CD4-positive, alpha-beta T cell treated with Interleukin-15 for 1 hour (primary cell): ENCODE results near the gene CLEC7A.

Experiments
- DNase-seq: peaks from one replicate; pipeline ENCODE4 v3.0.0-alpha.2; 2020

CLEC7A gene

DNA sequence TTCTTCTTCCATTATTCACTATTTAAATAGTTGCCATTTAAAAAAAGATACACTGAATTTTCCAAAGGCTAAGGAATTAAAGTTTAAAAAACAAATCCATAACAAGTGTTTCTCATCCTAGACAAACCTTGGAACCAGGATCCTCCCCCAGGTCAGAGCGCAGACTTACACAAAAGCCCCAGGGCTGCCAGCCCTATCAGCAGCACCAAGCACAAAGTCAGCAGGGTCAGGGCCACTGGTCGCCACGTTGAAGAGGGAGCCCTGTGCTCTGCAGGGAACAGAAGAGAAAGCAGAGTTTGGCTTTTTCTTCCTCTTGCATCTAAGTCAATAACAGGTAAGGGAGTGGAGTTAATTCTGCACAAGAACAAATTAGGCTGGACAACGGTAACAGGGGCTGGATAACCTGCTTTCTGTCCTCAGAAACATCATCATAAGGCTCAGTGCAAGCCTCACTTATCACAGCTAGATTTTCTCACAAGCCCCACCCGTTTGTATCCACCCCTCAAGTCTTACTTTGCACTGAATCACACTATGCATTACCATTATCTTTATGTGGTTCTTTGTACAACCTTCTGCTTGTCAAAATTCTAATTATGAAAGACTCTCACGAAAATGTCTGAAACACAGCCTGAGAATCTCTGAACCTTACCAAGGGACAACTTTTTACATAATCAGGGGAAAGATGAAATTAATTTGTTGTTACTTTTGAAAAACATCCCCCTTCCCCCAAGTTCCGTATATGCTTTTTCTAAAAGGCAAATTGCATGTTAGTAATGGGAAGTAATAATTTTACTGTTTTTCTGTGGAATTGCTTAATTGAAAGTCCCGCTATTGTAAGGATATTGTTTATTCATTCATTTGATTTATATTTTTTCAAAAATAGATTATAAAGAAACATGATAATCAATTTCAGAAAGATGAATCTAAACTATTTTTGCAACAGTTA is 40.8 kb downstream of the CLEC7A start:
- no peak for DNase-seq

DNA sequence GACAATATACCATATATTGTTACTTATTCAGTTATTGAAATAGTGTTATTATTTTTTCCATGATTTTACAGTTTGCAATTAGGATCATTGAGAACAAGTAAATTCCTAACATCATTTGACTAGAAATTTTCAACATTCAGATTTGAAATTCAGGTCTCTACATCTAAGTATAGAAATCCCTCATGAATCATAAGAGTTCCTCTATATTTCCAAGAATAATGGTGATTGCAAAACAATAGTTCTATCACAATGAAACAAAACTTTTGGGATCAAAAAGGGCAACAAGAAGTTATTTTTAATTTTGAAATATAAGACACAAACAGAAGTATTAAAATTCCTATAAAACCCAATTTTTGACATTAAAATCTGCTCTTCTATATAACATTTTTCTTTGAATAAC is 42.0 kb downstream of the CLEC7A start:
- DNase-seq, result no peak

DNA sequence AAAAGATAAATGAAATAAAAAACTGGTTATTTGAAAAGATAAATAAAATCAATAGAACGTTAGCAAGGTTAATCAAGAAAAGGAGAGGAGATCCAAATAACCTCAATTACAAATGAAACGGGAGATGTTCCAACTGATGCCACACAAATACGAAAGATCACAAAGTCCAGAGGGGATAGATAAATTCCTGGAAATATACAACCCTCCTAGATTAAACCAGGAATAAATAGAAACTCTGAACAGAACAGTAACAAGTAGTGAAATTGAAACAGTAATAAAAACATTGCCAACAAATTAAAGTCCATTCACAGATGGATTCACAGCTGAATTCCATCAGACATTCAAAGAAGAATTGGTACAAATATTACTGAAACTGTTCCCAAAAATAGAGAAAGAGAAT is 43.6 kb downstream of the CLEC7A start:
- no peak for DNase-seq

DNA sequence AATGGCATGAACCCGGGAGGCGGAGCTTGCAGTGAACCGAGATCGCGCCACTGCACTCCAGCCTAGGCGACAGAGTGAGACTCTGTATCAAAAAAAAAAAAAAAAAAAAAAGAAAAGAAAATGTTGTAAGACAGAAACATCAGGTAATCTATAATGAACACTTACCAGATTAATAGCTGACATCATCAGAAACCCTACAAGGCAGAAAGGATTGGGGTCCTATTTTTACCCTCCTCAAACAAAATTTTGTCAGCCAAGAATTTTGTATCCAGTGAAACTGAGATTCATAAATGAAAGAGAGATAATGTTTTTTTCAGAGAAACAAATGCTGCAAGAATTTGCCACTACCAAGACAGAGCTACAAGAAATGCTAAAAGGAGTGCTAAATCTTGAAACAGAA is 45.3 kb downstream of the CLEC7A start:
- no peak for DNase-seq

DNA sequence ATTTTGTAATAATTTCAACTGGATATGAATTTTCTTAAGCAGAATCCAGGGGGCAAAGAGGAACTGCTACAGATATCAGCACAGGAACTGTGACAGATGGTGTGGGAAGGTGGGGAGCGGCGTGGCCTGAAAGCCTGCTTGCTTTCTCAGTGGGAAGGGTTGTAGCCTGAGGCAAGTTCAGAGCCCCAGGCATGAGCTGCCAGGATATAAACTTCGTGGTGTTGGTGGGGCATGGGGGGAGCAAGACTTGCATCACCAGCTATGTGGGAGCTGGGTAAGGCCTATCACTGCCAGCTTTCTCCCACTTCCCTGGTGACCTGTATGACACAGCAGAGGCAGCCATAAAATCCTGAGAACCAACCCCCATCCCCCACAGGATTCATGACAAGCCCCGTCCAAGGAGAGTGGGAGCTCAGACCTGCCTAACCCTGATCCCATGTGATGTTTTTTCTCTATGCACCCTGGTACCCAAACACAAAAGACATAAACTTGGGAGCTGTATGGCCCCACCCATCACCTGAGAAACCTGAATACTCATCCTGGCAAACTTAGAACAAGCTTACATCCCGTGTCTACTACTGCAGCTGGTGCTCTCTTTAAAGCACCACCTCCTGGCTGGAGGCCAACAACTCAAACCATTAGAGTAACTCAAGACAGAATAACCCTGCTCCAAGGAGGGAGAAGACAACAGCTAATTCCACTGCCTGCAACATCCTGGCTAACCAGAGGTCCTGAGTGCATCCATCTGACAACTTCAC is 47.7 kb downstream of the CLEC7A start:
- DNase-seq, result no peak

DNA sequence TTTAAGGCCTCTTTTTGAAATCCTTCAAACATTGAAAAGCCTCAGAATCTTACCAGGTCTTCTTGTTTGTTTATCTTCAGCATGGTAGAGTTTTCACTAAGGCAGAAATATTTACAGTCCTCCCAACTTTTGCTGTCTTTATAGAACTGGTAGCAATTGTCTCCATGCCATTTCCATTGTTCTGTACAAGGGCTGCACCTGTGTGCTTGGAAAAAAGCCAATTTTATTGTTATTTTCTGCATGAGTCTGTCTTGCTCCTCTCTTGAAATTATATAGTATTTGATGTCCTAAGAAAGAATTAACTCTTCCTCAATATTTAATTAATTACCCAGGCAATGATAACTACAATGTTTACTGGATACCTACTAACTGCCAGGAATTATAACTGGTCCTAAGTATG is 54.5 kb downstream of the CLEC7A start:
- no peak for DNase-seq

DNA sequence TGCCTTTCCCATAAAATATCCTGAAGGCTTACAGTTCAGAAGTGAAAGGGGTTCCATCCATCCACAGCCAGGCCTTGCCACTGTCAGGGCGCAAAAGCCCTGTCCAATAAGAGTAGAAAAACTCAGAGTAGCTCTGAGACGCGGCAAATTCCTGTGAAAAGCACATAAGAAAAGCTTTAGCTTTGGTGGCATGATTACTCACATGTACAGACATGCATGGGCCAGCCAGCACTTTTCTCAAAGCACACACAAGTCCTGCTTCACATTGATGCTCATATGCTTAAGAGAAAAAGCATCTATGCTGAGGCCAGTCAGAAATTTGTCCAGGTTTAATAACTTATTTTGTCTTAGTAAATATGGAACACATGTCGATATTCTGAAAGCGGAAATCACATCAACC is 56.7 kb downstream of the CLEC7A start:
- no peak for DNase-seq

DNA sequence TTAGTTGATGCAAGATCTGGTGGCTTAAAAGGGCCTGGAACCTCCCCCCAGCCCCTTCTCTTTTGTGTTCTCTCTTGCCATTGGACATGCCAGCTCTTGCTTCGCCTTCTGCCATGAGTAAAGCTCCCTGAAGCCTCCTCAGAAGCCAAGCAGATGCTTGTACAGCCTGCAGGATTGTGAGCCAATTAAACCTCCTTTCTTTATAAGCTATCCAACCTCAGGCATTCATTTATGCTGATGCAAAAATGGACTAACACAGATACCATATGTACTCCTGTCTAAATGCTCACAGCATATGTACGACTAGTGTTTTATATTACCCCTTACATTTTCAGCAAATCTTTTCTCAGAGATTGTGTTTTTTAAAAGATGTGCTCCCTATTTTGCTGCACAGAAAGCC is 57.9 kb downstream of the CLEC7A start:
- no peak for DNase-seq

DNA sequence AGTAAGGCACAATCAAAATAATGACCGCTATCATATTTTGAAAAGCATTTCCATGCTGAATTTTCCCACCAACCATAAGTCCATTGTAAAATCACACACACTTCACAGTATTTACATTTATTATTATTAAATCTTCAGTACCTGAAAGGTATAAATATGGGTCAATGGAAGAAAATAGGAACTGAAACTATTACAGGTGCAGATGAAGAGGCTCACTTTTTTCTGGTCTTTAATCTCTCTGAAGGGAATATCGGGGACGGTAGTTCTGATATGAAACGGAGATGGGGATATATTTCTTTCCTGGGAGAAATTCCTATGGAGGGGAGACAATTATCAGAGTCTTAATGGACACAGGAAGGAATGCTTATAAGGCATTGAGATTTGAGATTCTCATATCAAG is 59.6 kb downstream of the CLEC7A start:
- DNase-seq, result no peak

DNA sequence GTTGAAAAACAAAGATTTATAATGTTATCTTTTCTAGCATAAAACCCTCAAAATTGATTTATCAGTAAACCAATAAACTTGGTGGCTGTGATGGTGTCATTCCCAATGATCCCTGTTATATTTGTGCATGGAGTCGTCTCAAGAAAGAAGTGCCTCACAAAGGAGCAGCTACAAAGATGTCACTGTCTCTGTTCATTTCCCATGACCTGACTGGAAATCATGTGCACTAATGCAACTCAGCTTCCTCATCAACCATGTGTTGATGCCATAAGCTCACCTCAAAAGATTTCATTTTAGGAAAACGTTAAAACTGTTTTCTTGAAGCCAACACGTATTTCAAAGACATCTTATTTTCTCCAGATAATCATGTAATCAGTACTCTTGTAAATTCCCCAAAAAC is 60.0 kb downstream of the CLEC7A start:
- DNase-seq, result no peak

DNA sequence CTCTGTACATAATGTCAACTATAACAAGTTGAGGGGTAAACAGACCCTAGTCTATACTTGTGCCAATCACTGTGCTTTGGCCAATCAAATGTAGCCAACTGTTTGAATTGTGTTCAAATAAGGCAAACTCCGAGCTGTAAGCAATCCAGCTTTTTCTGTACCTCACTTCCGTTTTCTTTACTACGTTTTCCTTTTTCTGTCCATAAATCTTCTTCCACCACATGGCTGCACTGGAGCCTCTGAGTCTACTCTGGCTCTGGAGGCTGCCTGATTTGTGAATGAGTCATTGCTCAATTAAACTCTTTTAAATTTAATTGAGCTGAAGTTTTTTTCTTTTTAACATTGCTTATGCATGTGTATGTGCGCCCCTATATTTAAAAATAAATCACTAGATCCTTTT is 60.9 kb downstream of the CLEC7A start:
- DNase-seq, result no peak

DNA sequence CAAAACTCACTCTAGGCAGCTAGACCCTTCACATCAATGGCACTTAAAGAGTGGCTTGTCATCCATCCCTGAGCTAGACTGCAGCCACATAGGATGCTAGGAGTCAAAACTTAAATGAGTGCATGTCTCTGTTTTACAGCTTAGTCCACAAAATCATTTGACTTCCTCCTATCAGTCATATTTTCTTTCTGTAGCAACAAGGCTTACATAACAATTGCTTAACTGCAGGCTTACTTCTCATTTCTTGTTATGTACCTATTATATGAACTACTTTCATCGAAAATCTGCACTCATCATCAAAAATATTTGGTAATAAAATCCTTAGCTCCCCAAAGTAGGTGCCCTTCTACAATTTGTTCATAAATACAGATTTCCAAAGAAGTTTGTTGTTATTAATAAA is 61.4 kb downstream of the CLEC7A start:
- DNase-seq, result no peak

DNA sequence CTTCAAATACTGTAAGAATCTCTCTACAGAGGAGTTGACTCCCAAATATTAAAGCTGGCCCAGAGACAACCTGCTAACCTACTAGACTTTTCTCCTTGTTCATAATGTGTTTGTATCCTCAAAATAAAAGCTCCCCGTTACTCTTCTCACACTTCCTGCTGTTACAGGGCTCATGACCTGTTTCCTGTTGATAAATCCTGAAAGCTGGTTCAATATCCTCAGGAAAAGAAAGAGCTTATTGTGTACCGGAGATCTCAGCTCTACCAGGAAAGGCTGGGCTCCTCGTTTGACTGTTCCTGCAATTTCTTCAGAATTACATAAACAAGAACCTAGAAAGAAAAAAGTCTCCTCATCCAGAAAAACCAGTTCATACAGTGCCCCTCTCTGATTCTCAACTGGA is 62.1 kb downstream of the CLEC7A start:
- DNase-seq, result no peak

DNA sequence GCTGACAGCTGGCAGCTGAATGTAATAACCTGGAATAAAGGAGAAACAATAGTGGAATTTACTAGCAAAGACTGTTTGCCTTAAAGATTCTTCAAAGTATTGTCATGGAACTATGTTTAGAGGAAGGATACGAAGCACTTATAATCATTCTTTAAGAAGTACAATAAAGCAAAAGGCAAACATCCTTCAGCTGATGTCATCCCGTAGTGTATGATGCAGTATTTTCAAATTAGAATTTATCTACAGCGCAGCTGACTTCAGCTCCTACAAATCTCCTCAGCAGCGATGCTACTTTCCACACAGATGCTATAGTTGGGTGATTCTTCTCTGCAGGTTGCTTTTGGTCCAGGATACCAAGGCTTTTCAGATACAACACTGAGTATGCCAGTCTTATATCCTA is 62.7 kb downstream of the CLEC7A start:
- DNase-seq, result no peak
